HCT116 (cell line): ENCODE data around the gene SBF1. TPM values are rescaled to one million over a fixed set of nuclear protein-coding genes. Genes with fewer than 3 reads are reported as not detected.

ENCODE experiments used
- ATAC-seq: fragments of 200-7000 bp; cut with Tn5 transposase; 2 replicates; pipeline ENCODE4 v1.9.1; 2020; ENCODE audit warnings: mild to moderate bottlenecking, moderate library complexity
- BruUV-seq: library from RNA; stranded (reverse); fragments of 400-500 nt; replicated peaks from 2 replicates; lab custom pipeline; 2021; lab: Mats Ljungman, UMichigan
- CTCF ChIA-PET: fragments of 300-600 bp; sonication (Branson Sonifier 250); formaldehyde crosslinking; loops from one replicate; lab custom pipeline; 2021; ENCODE audit warnings: antibody characterized with exemption; lab: Charles Lee
- POLR2A ChIA-PET: fragments of 300-600, 350-600 bp; sonication (Branson Sonifier 250); formaldehyde crosslinking; loops from one replicate; lab custom pipeline; 2021; ENCODE audit warnings: antibody characterized with exemption; lab: Charles Lee
- RAD21 ChIA-PET, 2 experiments: fragments of 300-600 bp; sonication (Branson Sonifier 250); formaldehyde crosslinking; loops; one replicate each; lab custom pipeline; 2023; ENCODE audit warnings: low total read pairs in 2 of 2; ENCODE audit not compliant: uncharacterized antibody in 2 of 2, unreplicated experiment in 2 of 2, low non-redundant PET in 1 of 2; lab: Charles Lee
- DNase-seq: peaks from one replicate; pipeline ENCODE4 v3.0.0-alpha.2; 2010; ENCODE audit warnings: low read depth, low spot score
- H2AFZ ChIP-seq: fragments of 200-600 bp; shearing (Covaris generic), sonication (generic); 2 replicates; pipeline ENCODE4 v1.6.1; 2017; ENCODE audit warnings: low read depth, mixed run types, mixed read lengths, antibody characterized with exemption, low read length; ENCODE audit not compliant: poor library complexity, severe bottlenecking
- H3K27ac ChIP-seq: 2 replicates; pipeline ENCODE4 v1.5.1; 2012; ENCODE audit warnings: low read depth, low read length
- H3K27me3 ChIP-seq: fragments of 200-600 bp; sonication (generic); 2 replicates; pipeline ENCODE4 v1.6.1; 2016; ENCODE audit warnings: mixed run types, low read length, mixed read lengths; ENCODE audit not compliant: insufficient read depth
- H3K36me3 ChIP-seq, 2 experiments: fragments of 200-500 bp in 1 of 2; fragments of 200-600 bp in 1 of 2; sonication (Bioruptor generic) in 1 of 2; sonication (generic) in 1 of 2; 2 replicates each; pipeline versions ENCODE4 v1.5.1 to v1.6.1; 2014 to 2016; ENCODE audit warnings: low read length in 2 of 2, inconsistent platforms in 1 of 2, mixed read lengths in 1 of 2, mixed run types in 1 of 2; ENCODE audit not compliant: insufficient read depth in 2 of 2, control insufficient read depth in 1 of 2
- H3K4me1 ChIP-seq, 2 experiments: fragments of 200-600 bp in 1 of 2; sonication (generic) in 1 of 2; 2 replicates each; pipeline versions ENCODE4 v1.5.1 to v1.6.1; 2012 to 2017; ENCODE audit warnings: low read length in 2 of 2, inconsistent platforms in 1 of 2, mild to moderate bottlenecking in 1 of 2, mixed read lengths in 1 of 2, mixed run types in 1 of 2, moderate library complexity in 1 of 2; ENCODE audit not compliant: insufficient read depth in 2 of 2, control insufficient read depth in 1 of 2
- H3K4me2 ChIP-seq: fragments of 200-600 bp; sonication (generic); 2 replicates; pipeline ENCODE4 v1.6.1; 2017; ENCODE audit warnings: mixed run types, low read length, mixed read lengths
- H3K4me3 ChIP-seq, 2 experiments: fragments of 200-600 bp in 1 of 2; sonication (generic) in 1 of 2; replicated peaks in 1 of 2; 2 replicates each; pipeline ENCODE4 v1.5.1; 2011 to 2016; ENCODE audit warnings: low read length in 2 of 2, control low read depth in 1 of 2, low read depth in 1 of 2, mild to moderate bottlenecking in 1 of 2, mixed read lengths in 1 of 2, mixed run types in 1 of 2
- H3K79me2 ChIP-seq: fragments of 200-600 bp; sonication (generic); 2 replicates; pipeline ENCODE4 v1.6.1; 2017; ENCODE audit warnings: mild to moderate bottlenecking, mixed run types, low read length, moderate library complexity, mixed read lengths; ENCODE audit not compliant: insufficient read depth
- H3K9ac ChIP-seq: fragments of 200-600 bp; sonication (generic); 2 replicates; pipeline ENCODE4 v1.6.1; 2016; ENCODE audit warnings: low read length, mixed read lengths
- H3K9me2 ChIP-seq: fragments of 200-600 bp; sonication (generic), shearing (Covaris generic); 2 replicates; pipeline ENCODE4 v1.6.1; 2017; ENCODE audit warnings: mixed run types, mild to moderate bottlenecking, moderate library complexity; ENCODE audit not compliant: insufficient read depth
- H3K9me3 ChIP-seq, 2 experiments: fragments of 200-500 bp in 1 of 2; fragments of 200-600 bp in 1 of 2; sonication (Bioruptor generic) in 1 of 2; sonication (generic) in 1 of 2; 2 replicates each; pipeline ENCODE4 v1.6.1; 2014 to 2017; ENCODE audit warnings: low read length in 2 of 2, mixed read lengths in 2 of 2, inconsistent platforms in 1 of 2, low read depth in 1 of 2, mild to moderate bottlenecking in 1 of 2, mixed run types in 1 of 2, moderate library complexity in 1 of 2; ENCODE audit not compliant: control insufficient read depth in 1 of 2, insufficient read depth in 1 of 2
- H4K20me1 ChIP-seq: fragments of 200-600 bp; sonication (generic), shearing (Covaris generic); 2 replicates; pipeline ENCODE4 v1.6.1; 2017; ENCODE audit warnings: mixed run types, mild to moderate bottlenecking, moderate library complexity; ENCODE audit not compliant: insufficient read depth
- CBX3 ChIP-seq: IDR thresholded peaks from 2 replicates; pipeline ENCODE4 v1.6.1; 2012; ENCODE audit warnings: low read depth
- CTCF ChIP-seq, 3 experiments: fragments of 200-600 bp in 1 of 3; sonication (generic) in 1 of 3; IDR thresholded peaks in 2 of 3; conservative IDR thresholded peaks in 1 of 3; 2 replicates each; pipeline ENCODE4 v1.5.1; 2012 to 2017; ENCODE audit warnings: low read depth in 2 of 3, low read length in 2 of 3, antibody characterized with exemption in 1 of 3, borderline replicate concordance in 1 of 3, control low read depth in 1 of 3, mild to moderate bottlenecking in 1 of 3, mixed read lengths in 1 of 3, mixed run types in 1 of 3, moderate library complexity in 1 of 3; ENCODE audit not compliant: insufficient read depth in 1 of 3
- EZH2phosphoT487 ChIP-seq: fragments of 200-600 bp; IDR thresholded peaks from 2 replicates; pipeline ENCODE4 v1.6.1; 2018; ENCODE audit warnings: antibody characterized with exemption, borderline replicate concordance
- POLR2A ChIP-seq: IDR thresholded peaks from 2 replicates; pipeline ENCODE4 v1.7.0; 2011; ENCODE audit warnings: borderline replicate concordance; ENCODE audit not compliant: insufficient read depth, insufficient read length; ENCODE audit errors: extremely low read depth
- REST ChIP-seq: IDR thresholded peaks from 2 replicates; pipeline ENCODE4 v1.6.1; 2012; ENCODE audit warnings: low read depth
- YY1 ChIP-seq: IDR thresholded peaks from 2 replicates; pipeline ENCODE4 v1.6.1; 2011; ENCODE audit warnings: low read length, low read depth, moderate library complexity, mild to moderate bottlenecking; ENCODE audit not compliant: insufficient replicate concordance; ENCODE audit errors: extremely low read depth
- intact Hi-C: fragments of 100-400 bp; cut with micrococcal nuclease; formaldehyde crosslinking; loops from 2 replicates; pipeline ENCODE4 v1.10.0; 2022
- total RNA-seq: library from RNA; stranded (reverse); gene quantifications from one replicate; pipeline ENCODE4 v1.2.1, GENCODE V29; 2021; ENCODE audit not compliant: unreplicated experiment

SBF1 gene
- total RNA-seq, 1 experiment from 2014 or later = 91.1 TPM

- Histone ChIP-seq H3K79me2 (no peaks in the 10 kb centered on the region), H3K9me2 (no peaks in the 10 kb centered on the region), H4K20me1 (no peaks in the 10 kb centered on the region), H3K27me3 (no peaks in the 10 kb centered on the region)
- ATAC-seq (no peak), DNase-seq (no peak)
- TF ChIP-seq CBX3 (no peak), CTCF (IDR thresholded peaks at IDR 0.05 in 2 of 3, conservative IDR thresholded peaks at IDR 0.05 in 1 of 3; ENCODE audit: borderline replicate concordance in 1 of 3, insufficient read depth in 1 of 3, low read depth in 2 of 3, low read length in 2 of 3) (no peak)
- TF ChIP-seq, all 23 proteins: peak for 0
- POLR2A ChIA-PET = no interaction called here
- H2AFZ ChIP-seq = no peak overlapping the region
- no peaks in the 10 kb centered on the region for H3K9me3 ChIP-seq
- H3K27ac ChIP-seq = no peak overlapping the region
- CTCF ChIA-PET = no interaction called here
- H3K4me1 ChIP-seq = no peaks in the 10 kb centered on the region
- H3K9ac ChIP-seq = no peak overlapping the region
- RAD21 ChIA-PET = no interaction called here
- peaks cover 12 to 22% of the 10 kb centered on the region in 2 experiments; a peak in 3 of 4 replicates for H3K36me3 ChIP-seq
- intact Hi-C loops = no loop called here
- no peak overlapping the region for H3K4me3 ChIP-seq
- no peak overlapping the region for H3K4me2 ChIP-seq
- BruUV-seq = no TSS peak
Observed at GRCh38 chr22:50436015-50436830, 38.6 kb downstream of the SBF1 start.

- H3K4me1 ChIP-seq = no peaks in the 10 kb centered on the region
- no peaks in the 10 kb centered on the region for H3K27me3 ChIP-seq
- no peaks in the 10 kb centered on the region for H3K9me2 ChIP-seq
- H4K20me1 ChIP-seq = no peaks in the 10 kb centered on the region
- no peaks in the 10 kb centered on the region for H3K9me3 ChIP-seq
- DNase-seq = no peak
- CTCF ChIA-PET = no interaction called here
- no peak overlapping the region for H3K9ac ChIP-seq
- TF ChIP-seq EZH2phosphoT487 = no peak
- no peak for TF ChIP-seq YY1
- no peak for TF ChIP-seq POLR2A
- no peak for TF ChIP-seq REST
- no peaks in the 10 kb centered on the region for H3K79me2 ChIP-seq
- no peak overlapping the region for H3K4me2 ChIP-seq
- H2AFZ ChIP-seq = no peak overlapping the region
- intact Hi-C loops = no loop called here
- RAD21 ChIA-PET = no interaction called here
- no peak overlapping the region for H3K4me3 ChIP-seq
- POLR2A ChIA-PET = no interaction called here
- no TSS peak for BruUV-seq
- 0 out of 2 replicates have a peak, but pooled peaks have one; percentile 11 for ATAC-seq
- no peak overlapping the region for H3K27ac ChIP-seq
- peaks cover 16 to 25% of the 10 kb centered on the region in 2 experiments; a peak in 3 of 4 replicates for H3K36me3 ChIP-seq
Observed at GRCh38 chr22:50435291-50436014, 39.4 kb downstream of the SBF1 start.
